Karpas-422 (cell line): ENCODE data around the gene SHISAL2B. TPM values are rescaled to one million over a fixed set of nuclear protein-coding genes. Genes with fewer than 3 reads are reported as not detected.
"Not testable (repeated sequence)": the region's sequence is repeated elsewhere in the genome, so short reads cannot be mapped to it uniquely, and the experiment has no call there.

Experiments
- DNase-seq: peaks from one replicate; pipeline ENCODE4 v3.0.0-alpha.2; 2015
- H2AFZ ChIP-seq: fragments of 200-600 bp; sonication (generic); 2 replicates; pipeline ENCODE4 v1.6.1; 2014; ENCODE audit warnings: antibody characterized with exemption, low read length, mixed read lengths
- H3K27ac ChIP-seq: fragments of 200-600 bp; sonication (generic); 2 replicates; pipeline ENCODE4 v1.5.1; 2014; ENCODE audit warnings: mild to moderate bottlenecking, low read length, moderate library complexity
- H3K27me3 ChIP-seq: fragments of 200-600 bp; sonication (generic); 2 replicates; pipeline ENCODE4 v1.6.1; 2014; ENCODE audit warnings: low read length, mixed read lengths
- H3K36me3 ChIP-seq: fragments of 200-600 bp; sonication (generic); 2 replicates; pipeline ENCODE4 v1.6.1; 2014; ENCODE audit warnings: low read length, mixed read lengths; ENCODE audit not compliant: insufficient read depth
- H3K4me1 ChIP-seq: fragments of 200-600 bp; sonication (generic); 2 replicates; pipeline ENCODE4 v1.6.1; 2014; ENCODE audit warnings: mild to moderate bottlenecking, low read length, mixed read lengths
- H3K4me2 ChIP-seq: fragments of 200-600 bp; sonication (generic); 2 replicates; pipeline ENCODE4 v1.6.1; 2014; ENCODE audit warnings: low read length, low read depth, mild to moderate bottlenecking; ENCODE audit not compliant: poor library complexity, severe bottlenecking
- H3K4me3 ChIP-seq: fragments of 200-600 bp; sonication (generic); 2 replicates; pipeline ENCODE4 v1.5.1; 2014; ENCODE audit warnings: mild to moderate bottlenecking, antibody characterized with exemption, low read length, mixed read lengths
- H3K79me2 ChIP-seq: fragments of 200-600 bp; sonication (generic); 2 replicates; pipeline ENCODE4 v1.6.1; 2014; ENCODE audit warnings: mild to moderate bottlenecking, low read length, mixed read lengths
- H3K9ac ChIP-seq: fragments of 200-600 bp; sonication (generic); 2 replicates; pipeline ENCODE4 v1.6.0; 2014; ENCODE audit warnings: low read length
- H3K9me2 ChIP-seq: fragments of 200-600 bp; sonication (generic), shearing (Covaris generic); replicated peaks from 2 replicates; pipeline ENCODE4 v1.6.0; 2014; ENCODE audit warnings: mild to moderate bottlenecking, low read length, moderate library complexity; ENCODE audit not compliant: insufficient read depth
- H3K9me3 ChIP-seq: fragments of 300-700, 200-600 bp; sonication (generic); 2 replicates; pipeline ENCODE4 v1.6.1; 2014; ENCODE audit warnings: low read length, mixed read lengths
- H4K20me1 ChIP-seq: fragments of 200-600 bp; sonication (generic); 2 replicates; pipeline ENCODE4 v1.6.1; 2014; ENCODE audit warnings: mild to moderate bottlenecking, antibody characterized with exemption, low read length, low read depth; ENCODE audit not compliant: insufficient read depth
- total RNA-seq: library from RNA; depleted of rRNA; stranded (reverse); fragments of >200 nt; shearing (Covaris generic); gene quantifications from 2 replicates; pipeline ENCODE4 v1.2.3, GENCODE V29; 2014; ENCODE audit warnings: low replicate concordance

SHISAL2B gene
- total RNA-seq, 1 experiment from 2014 or later = not detected

DNA sequence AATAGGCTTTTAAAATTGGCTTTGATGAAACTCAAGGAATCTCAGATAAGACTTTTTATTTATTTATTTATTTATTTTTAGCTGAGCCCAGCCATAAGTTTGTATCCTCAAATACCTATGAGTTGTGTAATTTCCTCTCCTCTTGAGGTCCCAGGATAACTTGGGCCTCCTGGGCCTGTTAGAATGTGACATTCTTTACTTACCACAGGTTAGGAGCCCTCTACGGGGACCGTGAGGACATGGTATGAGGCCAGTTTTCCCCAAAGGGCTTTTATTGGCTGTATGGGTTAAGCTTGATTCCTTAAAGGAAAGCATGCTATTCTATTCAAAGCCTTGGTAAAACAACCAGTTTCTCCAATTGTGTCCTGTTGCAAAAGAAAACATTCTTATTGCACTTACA, 16.9 kb downstream of the SHISAL2B start:
- no peaks in the 10 kb centered on the region for H3K9me3 ChIP-seq
- no peak overlapping the region for H3K4me2 ChIP-seq
- no peak overlapping the region for H3K27ac ChIP-seq
- DNase-seq = no peak
- H3K79me2 ChIP-seq = no peaks in the 10 kb centered on the region
- H3K4me3 ChIP-seq = no peak overlapping the region
- H3K36me3 ChIP-seq = no peaks in the 10 kb centered on the region
- H3K9me2 ChIP-seq = no peaks in the 10 kb centered on the region
- no peak overlapping the region for H2AFZ ChIP-seq
- H3K27me3 ChIP-seq = no peaks in the 10 kb centered on the region
- no peaks in the 10 kb centered on the region for H4K20me1 ChIP-seq
- H3K9ac ChIP-seq = no peak overlapping the region
- H3K4me1 ChIP-seq = no peaks in the 10 kb centered on the region

DNA sequence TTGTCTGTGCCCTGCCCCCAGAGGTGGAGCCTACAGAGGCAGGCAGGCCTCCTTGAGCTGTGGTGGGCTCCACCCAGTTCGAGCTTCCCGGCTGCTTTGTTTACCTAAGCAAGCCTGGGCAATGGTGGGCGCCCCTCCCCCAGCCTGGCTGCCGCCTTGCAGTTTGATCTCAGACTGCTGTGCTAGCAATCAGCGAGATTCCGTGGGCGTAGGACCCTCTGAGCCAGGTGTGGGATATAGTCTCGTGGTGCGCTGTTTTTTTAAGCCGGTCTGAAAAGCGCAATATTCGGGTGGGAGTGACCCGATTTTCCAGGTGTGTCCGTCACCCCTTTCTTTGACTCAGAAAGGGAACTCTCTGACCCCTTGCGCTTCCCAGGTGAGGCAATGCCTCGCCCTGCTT, 24.2 kb downstream of the SHISAL2B start:
- not testable (repeated sequence) for H3K4me2 ChIP-seq, DNase-seq, H2AFZ ChIP-seq, H3K36me3 ChIP-seq, H3K79me2 ChIP-seq, H3K27me3 ChIP-seq, H4K20me1 ChIP-seq, H3K4me1 ChIP-seq, H3K9ac ChIP-seq, H3K4me3 ChIP-seq, H3K9me3 ChIP-seq, H3K27ac ChIP-seq, H3K9me2 ChIP-seq

- Histone ChIP-seq H3K4me2 (no peak overlapping the region), H3K9me2 (no peaks in the 10 kb centered on the region), H3K4me1 (no peaks in the 10 kb centered on the region), H3K27ac (no peak overlapping the region), H4K20me1 (no peaks in the 10 kb centered on the region), H3K4me3 (no peak overlapping the region), H3K79me2 (no peaks in the 10 kb centered on the region), H3K27me3 (no peaks in the 10 kb centered on the region), H3K9ac (no peak overlapping the region), H3K36me3 (peaks cover 16% of the 10 kb centered on the region; the same call in 1 of the 2 replicates), H3K9me3 (no peaks in the 10 kb centered on the region), H2AFZ (no peak overlapping the region)
- no peak for DNase-seq
Observed at GRCh38 chr5:64722588-64722987, 32.3 kb downstream of the SHISAL2B start.

DNA sequence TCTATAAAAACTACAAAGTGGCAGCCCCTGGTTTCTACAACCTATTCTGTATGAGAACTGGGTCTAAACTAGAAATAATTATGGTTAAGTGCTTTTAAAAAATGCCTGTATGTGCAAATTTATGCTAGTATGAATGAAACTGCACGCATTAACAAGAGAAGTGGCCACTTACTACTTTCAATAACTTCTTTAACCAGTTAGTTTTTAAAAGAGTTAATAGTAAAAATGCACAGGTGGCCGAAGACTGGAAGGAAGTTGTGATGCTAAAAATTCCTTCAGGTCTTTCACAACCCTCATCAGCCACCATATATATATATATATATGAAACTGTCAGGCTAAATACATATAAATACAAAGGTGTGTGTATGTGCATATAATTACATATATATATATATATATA, 36.8 kb downstream of the SHISAL2B start:
- Histone ChIP-seq H3K9ac (no peak overlapping the region), H3K4me1 (no peaks in the 10 kb centered on the region), H3K79me2 (peaks cover 33% of the 10 kb centered on the region), H3K36me3 (peaks cover 17% of the 10 kb centered on the region; the same call in 1 of the 2 replicates), H3K27ac (no peak overlapping the region), H3K9me2 (no peaks in the 10 kb centered on the region), H3K9me3 (no peaks in the 10 kb centered on the region), H3K4me2 (no peak overlapping the region), H2AFZ (no peak overlapping the region), H4K20me1 (no peaks in the 10 kb centered on the region), H3K27me3 (no peaks in the 10 kb centered on the region), H3K4me3 (no peak overlapping the region)
- DNase-seq = no peak

GRCh38 chr5:64742411-64742810, 52.1 kb downstream of the SHISAL2B start:
- Histone ChIP-seq H3K9me3 (no peaks in the 10 kb centered on the region), H3K9ac (no peak overlapping the region), H3K79me2 (peaks cover 82% of the 10 kb centered on the region), H2AFZ (no peak overlapping the region), H3K4me1 (peaks cover 6% of the 10 kb centered on the region), H4K20me1 (no peaks in the 10 kb centered on the region), H3K27me3 (no peaks in the 10 kb centered on the region), H3K9me2 (no peaks in the 10 kb centered on the region), H3K4me2 (no peak overlapping the region), H3K36me3 (peaks cover 33% of the 10 kb centered on the region), H3K4me3 (no peak overlapping the region), H3K27ac (no peak overlapping the region)
- no peak for DNase-seq

GRCh38 chr5:64742821-64743220, 52.5 kb downstream of the SHISAL2B start:
- H3K36me3 ChIP-seq = peaks cover 33% of the 10 kb centered on the region
- no peak overlapping the region for H3K4me2 ChIP-seq
- no peaks in the 10 kb centered on the region for H3K9me2 ChIP-seq
- H3K4me1 ChIP-seq = peaks cover 6% of the 10 kb centered on the region
- no peak for DNase-seq
- no peaks in the 10 kb centered on the region for H3K27me3 ChIP-seq
- H4K20me1 ChIP-seq = no peaks in the 10 kb centered on the region
- H3K27ac ChIP-seq = no peak overlapping the region
- no peaks in the 10 kb centered on the region for H3K9me3 ChIP-seq
- no peak overlapping the region for H2AFZ ChIP-seq
- H3K4me3 ChIP-seq = no peak overlapping the region
- peaks cover 82% of the 10 kb centered on the region for H3K79me2 ChIP-seq
- H3K9ac ChIP-seq = no peak overlapping the region

GRCh38 chr5:64744914-64745313, 54.6 kb downstream of the SHISAL2B start:
- no peaks in the 10 kb centered on the region for H3K27me3 ChIP-seq
- no peak for DNase-seq
- no peaks in the 10 kb centered on the region for H4K20me1 ChIP-seq
- no peak overlapping the region for H3K4me3 ChIP-seq
- H3K9ac ChIP-seq = no peak overlapping the region
- no peaks in the 10 kb centered on the region for H3K9me3 ChIP-seq
- no peak overlapping the region for H3K4me2 ChIP-seq
- H3K9me2 ChIP-seq = no peaks in the 10 kb centered on the region
- H3K27ac ChIP-seq = no peak overlapping the region
- H3K36me3 ChIP-seq = peaks cover 13% of the 10 kb centered on the region
- H3K79me2 ChIP-seq = peaks cover 80% of the 10 kb centered on the region
- peaks cover 6% of the 10 kb centered on the region for H3K4me1 ChIP-seq
- no peak overlapping the region for H2AFZ ChIP-seq

DNA sequence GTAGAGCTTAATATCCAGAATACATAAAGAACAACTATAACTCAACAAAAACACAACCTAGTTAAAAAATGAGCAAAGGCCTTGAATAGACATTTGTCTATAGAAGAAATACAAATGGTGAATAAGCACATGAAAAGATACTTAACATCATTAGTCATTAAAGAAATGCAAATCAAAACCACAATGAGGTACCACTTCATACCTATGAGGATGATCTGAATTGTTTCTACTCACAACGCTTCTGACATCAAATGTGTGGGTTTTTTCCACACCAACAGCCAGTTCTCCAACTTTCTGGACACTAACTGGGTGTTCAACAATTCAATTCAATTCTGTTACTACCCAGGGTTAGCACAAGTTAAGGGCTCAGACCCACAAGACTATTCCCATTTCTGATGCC, 56.1 kb downstream of the SHISAL2B start:
- H3K4me1 ChIP-seq = peaks cover 6% of the 10 kb centered on the region

GRCh38 chr5:64749385-64749784, 59.1 kb downstream of the SHISAL2B start:
- DNase-seq = no peak
- Histone ChIP-seq H3K9me2 (no peaks in the 10 kb centered on the region), H3K79me2 (peaks cover 81% of the 10 kb centered on the region), H3K27me3 (no peaks in the 10 kb centered on the region), H3K9ac (no peak overlapping the region), H2AFZ (no peak overlapping the region), H3K4me2 (no peak overlapping the region), H3K36me3 (peaks cover 13% of the 10 kb centered on the region; the same call in 1 of the 2 replicates), H4K20me1 (no peaks in the 10 kb centered on the region), H3K4me3 (no peak overlapping the region), H3K4me1 (peaks cover 6% of the 10 kb centered on the region), H3K27ac (no peak overlapping the region), H3K9me3 (no peaks in the 10 kb centered on the region)

More for the DNA sequence above, 56.1 kb downstream of the SHISAL2B start:
- Histone ChIP-seq H3K36me3 (no peaks in the 10 kb centered on the region), H4K20me1 (no peaks in the 10 kb centered on the region), H3K4me2 (no peak overlapping the region), H2AFZ (no peak overlapping the region), H3K27ac (no peak overlapping the region), H3K9me2 (no peaks in the 10 kb centered on the region), H3K9me3 (no peaks in the 10 kb centered on the region), H3K79me2 (peaks cover 85% of the 10 kb centered on the region), H3K4me3 (no peak overlapping the region), H3K27me3 (no peaks in the 10 kb centered on the region), H3K9ac (no peak overlapping the region)
- no peak for DNase-seq
